HL-60/S4 treated with retinoic acid at 250 ng/mL for 4 days and 3 days (cell line): ENCODE data around the gene GREB1L.
"Not testable (repeated sequence)": the region's sequence is repeated elsewhere in the genome, so short reads cannot be mapped to it uniquely, and the experiment has no call there.

ENCODE experiments used
- in situ Hi-C: fragments of 300-500 bp; cut with MboI; formaldehyde crosslinking; loops from 2 replicates; pipeline ENCODE4 v1.7.0; 2022; ENCODE audit warnings: low sequenced_read_pairs

Gene GREB1L

GRCh38 chr18:21262244-21262643, 20.2 kb downstream of the GREB1L start:
- in situ Hi-C loops: no loop called here

GRCh38 chr18:21262979-21263378, 20.9 kb downstream of the GREB1L start:
- in situ Hi-C loops: no loop called here

- in situ Hi-C loops: no loop called here
Observed at GRCh38 chr18:21264651-21265050, 22.6 kb downstream of the GREB1L start.

- in situ Hi-C loops: no loop called here
Observed at GRCh38 chr18:21265971-21266673, 24.1 kb downstream of the GREB1L start.

GRCh38 chr18:21267400-21267799, 25.4 kb downstream of the GREB1L start:
- in situ Hi-C loops: no loop called here

- in situ Hi-C loops: no loop called here
Observed at GRCh38 chr18:21269349-21269748, 27.3 kb downstream of the GREB1L start.

- in situ Hi-C loops: no loop called here
Observed at GRCh38 chr18:21270453-21270852, 28.4 kb downstream of the GREB1L start.

- in situ Hi-C loops: no loop called here
Observed at GRCh38 chr18:21272016-21272579, 30.1 kb downstream of the GREB1L start.

- in situ Hi-C loops: no loop called here
Observed at GRCh38 chr18:21273568-21273967, 31.5 kb downstream of the GREB1L start.

- in situ Hi-C loops: no loop called here
Observed at GRCh38 chr18:21275645-21276044, 33.6 kb downstream of the GREB1L start.

- in situ Hi-C loops: no loop called here
Observed at GRCh38 chr18:21277578-21277977, 35.5 kb downstream of the GREB1L start.

GRCh38 chr18:21278218-21278617, 36.2 kb downstream of the GREB1L start:
- in situ Hi-C loops: not testable (repeated sequence)

- in situ Hi-C loops: no loop called here
Observed at GRCh38 chr18:21281603-21282002, 39.6 kb downstream of the GREB1L start.

GRCh38 chr18:21284540-21284939, 42.5 kb downstream of the GREB1L start:
- in situ Hi-C loops: no loop called here

GRCh38 chr18:21289827-21290226, 47.8 kb downstream of the GREB1L start:
- in situ Hi-C loops: no loop called here

GRCh38 chr18:21291106-21291505, 49.1 kb downstream of the GREB1L start:
- in situ Hi-C loops: no loop called here

- in situ Hi-C loops: no loop called here
Observed at GRCh38 chr18:21293479-21293878, 51.4 kb downstream of the GREB1L start.

- in situ Hi-C loops: no loop called here
Observed at GRCh38 chr18:21295101-21295500, 53.1 kb downstream of the GREB1L start.

- in situ Hi-C loops: no loop called here
Observed at GRCh38 chr18:21296045-21296444, 54.0 kb downstream of the GREB1L start.

- in situ Hi-C loops: no loop called here
Observed at GRCh38 chr18:21298351-21298750, 56.3 kb downstream of the GREB1L start.

- in situ Hi-C loops: loop anchor here (10.0 kb wide), 1 partner anchor 45 kb away; no protein-coding TSS in a partner anchor
Observed at GRCh38 chr18:21300035-21300907, 58.2 kb downstream of the GREB1L start.

- in situ Hi-C loops: loop anchor here (10.0 kb wide), 1 partner anchor 46 kb away; no protein-coding TSS in a partner anchor
Observed at GRCh38 chr18:21300908-21301200, 58.8 kb downstream of the GREB1L start.
